Activated CD4-positive, CD25-positive, alpha-beta regulatory T cell treated with anti-CD3 and anti-CD28 coated beads, Interleukin-2, amount 50 U/mL, for 24 hours (primary cell): ENCODE data around the gene HTRA3.

Experiments used
- ATAC-seq, 2 donors: fragments of 150-1000 bp; cut with Tn5 transposase; one replicate each; pipeline ENCODE4 v1.10.0; 2021; ENCODE audit warnings: mild to moderate bottlenecking in 1 of 2, moderate library complexity in 1 of 2

The HTRA3 gene

GRCh38 chr4:8250227-8250626, 19.3 kb upstream of the HTRA3 start:
- ATAC-seq: no peak

GRCh38 chr4:8250637-8251036, 18.9 kb upstream of the HTRA3 start:
- no peak for ATAC-seq

GRCh38 chr4:8251110-8251883, 18.3 kb upstream of the HTRA3 start:
- no peak for ATAC-seq

GRCh38 chr4:8252301-8253173, 17.0 kb upstream of the HTRA3 start:
- ATAC-seq: no peak

GRCh38 chr4:8254076-8254475, 15.5 kb upstream of the HTRA3 start:
- no peak for ATAC-seq

- no peak for ATAC-seq
Measured at GRCh38 chr4:8255698-8256441, 13.7 kb upstream of the HTRA3 start.

- ATAC-seq: no peak
Measured at GRCh38 chr4:8257854-8258253, 11.7 kb upstream of the HTRA3 start.

GRCh38 chr4:8258552-8259212, 10.9 kb upstream of the HTRA3 start:
- ATAC-seq: no peak

GRCh38 chr4:8259743-8260430, 9.7 kb upstream of the HTRA3 start:
- no peak for ATAC-seq

- no peak for ATAC-seq
Measured at GRCh38 chr4:8260656-8261111, 8.9 kb upstream of the HTRA3 start.

GRCh38 chr4:8261851-8262535, 7.6 kb upstream of the HTRA3 start:
- no peak for ATAC-seq

GRCh38 chr4:8262637-8263322, 6.8 kb upstream of the HTRA3 start:
- no peak for ATAC-seq

- no peak for ATAC-seq
Measured at GRCh38 chr4:8263397-8263796, 6.2 kb upstream of the HTRA3 start.

GRCh38 chr4:8264106-8264505, 5.4 kb upstream of the HTRA3 start:
- no peak for ATAC-seq

- no peak for ATAC-seq
Measured at GRCh38 chr4:8265171-8265929, 4.2 kb upstream of the HTRA3 start.

GRCh38 chr4:8266088-8266487, 3.5 kb upstream of the HTRA3 start:
- ATAC-seq: no peak

GRCh38 chr4:8266508-8266907, 3.0 kb upstream of the HTRA3 start:
- ATAC-seq: no peak

- peak in 1 of 2 donors; percentile 20 for ATAC-seq
Measured at GRCh38 chr4:8267077-8267476, 2.5 kb upstream of the HTRA3 start.

GRCh38 chr4:8268211-8268610, 1.3 kb upstream of the HTRA3 start:
- no peak for ATAC-seq
